ENCODE data around the gene FAT1.

DNA sequence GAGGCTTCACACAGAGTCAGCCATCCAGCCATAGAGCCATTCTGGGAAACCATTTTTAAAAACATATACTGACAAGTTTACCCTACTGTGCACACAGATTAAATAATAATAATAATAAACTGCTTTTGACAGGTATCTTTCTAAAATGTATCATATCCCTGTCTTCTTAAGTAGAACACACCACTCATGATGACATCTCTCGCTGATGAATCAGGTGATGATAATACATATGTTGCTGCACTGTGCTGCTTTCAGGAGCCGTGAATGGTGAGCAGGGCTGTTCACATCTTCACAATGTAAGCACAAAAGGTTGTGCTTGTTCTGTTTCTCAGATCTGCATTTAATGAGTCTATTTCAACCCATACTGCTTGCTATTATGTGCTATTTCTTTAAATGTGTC is 171.8 kb downstream of the FAT1 start:
- no peak for TF ChIP-seq SUZ12 (IDR thresholded peaks at IDR 0.05; ENCODE audit: extremely low read depth, insufficient read depth, insufficient read length)
- no peak for TF ChIP-seq ZNF274 (IDR thresholded peaks at IDR 0.05; ENCODE audit: low read depth, low read length)
- no peak for TF ChIP-seq YY1 (IDR thresholded peaks at IDR 0.05; ENCODE audit: insufficient read depth, insufficient read length)

Data from NT2/D1 (cell line).